Osteoblast (primary cell): ENCODE measurements around the gene GPALPP1. TPM values are rescaled to one million over a fixed set of nuclear protein-coding genes. Genes with fewer than 3 reads are reported as not detected.

ENCODE experiments used
- DNase-seq: peaks from one replicate; pipeline ENCODE4 v3.0.0; 2011; ENCODE audit warnings: low spot score, mixed read lengths; ENCODE audit not compliant: insufficient read length; ENCODE audit errors: missing footprints
- H2AFZ ChIP-seq: 2 replicates; pipeline ENCODE4 v1.6.0; 2011; ENCODE audit warnings: mild to moderate bottlenecking, low read length
- H3K27ac ChIP-seq: 2 replicates; pipeline ENCODE4 v1.5.1; 2011; ENCODE audit warnings: mild to moderate bottlenecking, low read depth, low read length, moderate library complexity
- H3K27me3 ChIP-seq: 2 replicates; pipeline ENCODE4 v1.6.0; 2012; ENCODE audit warnings: mild to moderate bottlenecking, control low read depth, inconsistent platforms, low read length, moderate library complexity; ENCODE audit not compliant: insufficient read depth
- H3K36me3 ChIP-seq: 2 replicates; pipeline ENCODE4 v1.5.1; 2011; ENCODE audit warnings: mild to moderate bottlenecking, low read length, control low read depth, moderate library complexity; ENCODE audit not compliant: insufficient read depth
- H3K4me1 ChIP-seq: 2 replicates; pipeline ENCODE4 v1.5.1; 2011; ENCODE audit warnings: mild to moderate bottlenecking, low read length, control low read depth, moderate library complexity; ENCODE audit not compliant: insufficient read depth
- H3K4me2 ChIP-seq: 2 replicates; pipeline ENCODE4 v1.6.0; 2011; ENCODE audit warnings: mild to moderate bottlenecking, low read length; ENCODE audit not compliant: insufficient read depth
- H3K4me3 ChIP-seq: fragments of 200-600 bp; sonication (generic); 3 replicates; pipeline ENCODE4 v1.5.1; 2012; ENCODE audit warnings: mild to moderate bottlenecking, low read length, inconsistent platforms; ENCODE audit not compliant: insufficient read depth
- H3K79me2 ChIP-seq: 2 replicates; pipeline ENCODE4 v1.6.0; 2012; ENCODE audit warnings: mild to moderate bottlenecking, low read length, control low read depth, inconsistent platforms; ENCODE audit not compliant: insufficient read depth
- H3K9me3 ChIP-seq: 2 replicates; pipeline ENCODE4 v1.5.1; 2011; ENCODE audit warnings: low read depth, low read length, control low read depth
- H4K20me1 ChIP-seq: 2 replicates; pipeline ENCODE4 v1.6.0; 2012; ENCODE audit warnings: mild to moderate bottlenecking, low read length, control low read depth; ENCODE audit not compliant: insufficient read depth
- CTCF ChIP-seq: IDR thresholded peaks from 2 replicates; pipeline ENCODE4 v1.5.1; 2011; ENCODE audit warnings: mild to moderate bottlenecking, low read depth, low read length, moderate library complexity; ENCODE audit errors: extremely low read depth
- total RNA-seq: library from RNA; depleted of rRNA; stranded (reverse); fragments of >200 nt; gene quantifications from 2 replicates; pipeline ENCODE4 v1.2.3, GENCODE V29; 2012

The GPALPP1 gene
- total RNA-seq, 1 donor, result 25.0 TPM

DNA sequence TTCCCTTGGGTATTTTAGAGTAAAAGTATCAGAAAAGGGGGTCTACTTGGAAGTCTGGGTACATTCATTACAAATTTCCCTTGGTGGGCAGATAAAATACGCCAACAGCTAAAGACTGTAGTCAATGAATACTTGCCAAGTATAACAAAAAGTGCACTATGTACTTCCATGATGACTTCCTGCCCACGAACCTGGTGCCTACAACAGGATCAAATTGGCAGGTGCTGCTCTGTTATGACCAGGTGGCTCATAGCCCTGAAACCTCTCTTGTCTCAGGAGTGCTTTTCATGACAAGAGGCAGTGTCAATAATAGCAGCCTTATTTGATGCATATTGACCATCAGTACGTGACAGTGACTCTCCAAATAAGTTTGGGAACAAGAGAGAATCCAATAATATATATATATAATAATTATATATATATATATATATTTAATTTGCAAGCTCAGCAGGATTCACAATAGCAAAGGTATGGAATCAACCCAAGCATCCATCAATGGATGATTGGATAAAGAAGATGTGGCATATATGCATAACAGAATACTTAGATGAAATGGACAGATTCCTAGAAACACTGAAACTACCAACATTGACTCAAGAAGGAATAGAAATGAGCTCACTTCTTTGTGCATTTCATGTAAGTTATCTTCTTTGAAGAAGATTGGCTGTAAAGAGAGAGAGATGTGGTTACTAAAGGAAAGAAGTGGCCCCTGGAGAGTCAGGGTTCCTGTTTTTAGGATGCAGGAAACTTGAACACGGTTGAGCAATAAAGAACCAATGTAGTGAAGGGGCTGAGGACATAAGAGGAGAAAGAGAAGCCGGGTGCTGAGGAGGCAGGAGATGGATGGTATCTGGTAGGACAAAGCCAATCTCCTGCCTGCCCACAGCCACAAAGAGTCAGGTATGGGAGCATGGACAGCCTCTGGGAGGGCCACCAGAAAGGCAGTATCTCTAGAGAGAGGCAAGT lies 79.0 kb downstream of the GPALPP1 start:
- Histone ChIP-seq H3K79me2 (no peaks in the 10 kb centered on the region), H3K4me2 (no peak overlapping the region), H2AFZ (no peak overlapping the region), H3K36me3 (no peaks in the 10 kb centered on the region), H3K4me3 (no peak overlapping the region), H3K9me3 (no peaks in the 10 kb centered on the region), H3K27me3 (peaks cover 5% of the 10 kb centered on the region), H3K4me1 (no peaks in the 10 kb centered on the region), H4K20me1 (no peaks in the 10 kb centered on the region), H3K27ac (no peak overlapping the region)
- no peak for TF ChIP-seq CTCF
- no peak for DNase-seq

DNA sequence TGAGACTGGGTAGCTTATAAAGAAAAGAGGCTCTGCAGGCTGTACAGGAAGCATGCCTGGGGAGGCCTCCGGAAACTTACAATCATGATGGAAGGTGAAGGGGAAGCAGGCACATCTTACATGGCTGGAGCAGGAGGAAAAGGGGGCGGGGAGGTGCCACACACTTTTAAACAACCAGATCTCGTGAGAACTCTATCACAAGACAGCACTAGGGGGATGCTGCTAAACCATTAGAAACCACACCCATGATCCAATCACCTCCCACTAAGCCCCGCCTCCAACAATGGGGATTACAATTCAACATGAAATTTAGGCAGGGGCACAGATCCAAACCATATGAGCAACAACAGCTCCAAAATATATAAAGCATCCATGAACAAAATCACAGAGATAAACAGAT lies 84.5 kb downstream of the GPALPP1 start:
- TF ChIP-seq CTCF, result no peak
- peaks cover 13% of the 10 kb centered on the region for H3K27me3 ChIP-seq

GRCh38 chr13:45074721-45075120 lies 85.4 kb downstream of the GPALPP1 start:
- DNase-seq, result no peak
- Histone ChIP-seq H3K4me3 (no peak overlapping the region), H3K36me3 (no peaks in the 10 kb centered on the region), H3K4me2 (no peak overlapping the region), H2AFZ (no peak overlapping the region), H4K20me1 (no peaks in the 10 kb centered on the region), H3K27ac (no peak overlapping the region), H3K9me3 (no peaks in the 10 kb centered on the region), H3K4me1 (no peaks in the 10 kb centered on the region), H3K79me2 (no peaks in the 10 kb centered on the region), H3K27me3 (peaks cover 17% of the 10 kb centered on the region)
- TF ChIP-seq CTCF, result no peak

More for the DNA sequence above, 84.5 kb downstream of the GPALPP1 start:
- H4K20me1 ChIP-seq, result no peaks in the 10 kb centered on the region
- no peaks in the 10 kb centered on the region for H3K79me2 ChIP-seq
- no peaks in the 10 kb centered on the region for H3K4me1 ChIP-seq
- DNase-seq, result no peak
- no peak overlapping the region for H3K27ac ChIP-seq
- no peak overlapping the region for H2AFZ ChIP-seq
- H3K36me3 ChIP-seq, result no peaks in the 10 kb centered on the region
- H3K9me3 ChIP-seq, result no peaks in the 10 kb centered on the region
- H3K4me3 ChIP-seq, result no peak overlapping the region
- H3K4me2 ChIP-seq, result no peak overlapping the region

- Histone ChIP-seq H3K9me3 (no peaks in the 10 kb centered on the region), H4K20me1 (no peaks in the 10 kb centered on the region), H3K4me3 (no peak overlapping the region)
Measured at GRCh38 chr13:45078003-45078402, 88.7 kb downstream of the GPALPP1 start.

More at GRCh38 chr13:45078003-45078402, 88.7 kb downstream of the GPALPP1 start:
- no peak for TF ChIP-seq CTCF
- no peak for DNase-seq
- Histone ChIP-seq H3K4me2 (no peak overlapping the region), H3K27me3 (peaks cover 17% of the 10 kb centered on the region), H3K4me1 (no peaks in the 10 kb centered on the region), H3K36me3 (no peaks in the 10 kb centered on the region), H2AFZ (no peak overlapping the region), H3K79me2 (no peaks in the 10 kb centered on the region), H3K27ac (no peak overlapping the region)
